Stomach (tissue), 9 donors: ENCODE data around the gene FGFRL1. TPM values are rescaled to one million over a fixed set of nuclear protein-coding genes. Genes with fewer than 3 reads are reported as not detected.

ENCODE experiments used
- DNase-seq, 2 donors: peaks; one replicate each; pipeline versions ENCODE4 v3.0.0 to v3.0.0-alpha.2; 2013 to 2019
- H3K27ac ChIP-seq, 5 donors: fragments of 200-600 bp in 4 of 5; sonication (generic) in 4 of 5; one replicate each; pipeline ENCODE4 v1.5.1; 2013 to 2019; ENCODE audit warnings: mild to moderate bottlenecking in 1 of 5, moderate library complexity in 1 of 5
- H3K27me3 ChIP-seq, 3 donors: fragments of 200-600 bp; sonication (generic); one replicate each; pipeline ENCODE4 v1.5.1; 2017 to 2019; ENCODE audit warnings: mixed run types in 1 of 3
- H3K36me3 ChIP-seq, 4 donors: fragments of 200-600 bp; sonication (generic); 1 replicate in 3 of 4; 2 replicates in 1 of 4; pipeline ENCODE4 v1.5.1; 2016 to 2019
- H3K4me1 ChIP-seq, 4 donors: fragments of 200-600 bp; sonication (generic); one replicate each; pipeline ENCODE4 v1.5.1; 2016 to 2019
- H3K4me3 ChIP-seq, 4 donors: fragments of 200-600 bp; sonication (generic) in 3 of 4; one replicate each; pipeline ENCODE4 v1.5.1; 2016 to 2019; ENCODE audit warnings: mild to moderate bottlenecking in 1 of 4
- H3K9me3 ChIP-seq, 4 donors: fragments of 200-600 bp; sonication (generic); one replicate each; pipeline ENCODE4 v1.5.1; 2016 to 2019
- CTCF ChIP-seq, 7 experiments: fragments of 450-650 bp in 4 of 7; fragments of 200-600 bp in 3 of 7; sonication (generic) in 3 of 7; IDR thresholded peaks; one replicate each; pipeline ENCODE4 v1.5.1; 2016 to 2019; ENCODE audit warnings: antibody characterized with exemption in 7 of 7, control low read depth in 2 of 7, mild to moderate bottlenecking in 1 of 7
- EP300 ChIP-seq: sonication (generic); formaldehyde crosslinking; IDR thresholded peaks from one replicate; pipeline ENCODE4 v1.6.1; 2017; ENCODE audit warnings: antibody characterized with exemption
- POLR2A ChIP-seq, 4 donors: fragments of 450-650 bp; IDR thresholded peaks; one replicate each; pipeline ENCODE4 v1.6.1; 2016; ENCODE audit warnings: antibody characterized with exemption in 4 of 4, control low read depth in 2 of 4, mild to moderate bottlenecking in 1 of 4, moderate library complexity in 1 of 4
- POLR2AphosphoS5 ChIP-seq, 3 donors: sonication (generic); formaldehyde crosslinking; IDR thresholded peaks; one replicate each; pipeline ENCODE4 v1.6.1; 2016; ENCODE audit warnings: antibody characterized with exemption in 3 of 3
- WGBS, 5 donors: extraction: QIAGEN DNeasy Blood & Tissue Kit in 3 of 5; methylation state at CpG; one replicate each; pipeline versions ENCODE4 v1.1.5 to v1.1.7; 2013 to 2018; 5-methylcytosine and 5-hydroxymethylcytosine counted together
- intact Hi-C: fragments of 100-400 bp; cut with DNase I; formaldehyde crosslinking; loops from one replicate; pipeline ENCODE4 v1.15.1; 2023; ENCODE audit warnings: low total_unique reads
- polyA plus RNA-seq, 3 donors: library from polyadenylated mRNA; stranded (reverse); fragments of 200-250 nt; gene quantifications; one replicate each; pipeline ENCODE4 v1.2.3, GENCODE V29; 2013
- total RNA-seq, 5 donors: library from RNA; depleted of rRNA; stranded (reverse); fragments of >200 nt; gene quantifications; one replicate each; pipeline versions ENCODE4 v1.1.0 to v1.2.3, GENCODE V29; 2014 to 2016
- donor health status: healthy with polysubstance abuse.
- donor health status: Bipolar disorder and iron deficiency.
- donor health status: healthy.

FGFRL1 gene
- total and polyA plus RNA-seq, 8 donors = 3.5 to 42.7 (median 9.8) TPM

- H3K27me3 ChIP-seq = peaks cover 8 to 66% (median 8%) of the 10 kb centered on the region in 3 donors
- H3K36me3 ChIP-seq = no peaks in the 10 kb centered on the region
- H3K4me3 ChIP-seq = no peak overlapping the region
- no peak overlapping the region for H3K27ac ChIP-seq
- intact Hi-C loops = no loop called here
- no peak for TF ChIP-seq POLR2A (IDR thresholded peaks at IDR 0.05)
- TF ChIP-seq POLR2AphosphoS5 (IDR thresholded peaks at IDR 0.05) = no peak
- TF ChIP-seq CTCF (IDR thresholded peaks at IDR 0.05) = no peak
- TF ChIP-seq EP300 = no peak
- no peak for DNase-seq
- no peaks in the 10 kb centered on the region for H3K9me3 ChIP-seq
- H3K4me1 ChIP-seq = peaks cover 0 to 33% (median 14%) of the 10 kb centered on the region in 4 donors
- WGBS, 5 donors = 55 to 84% (median 70%) methylated on average over 7 to 10 of the region's 10 CpGs
Measured at GRCh38 chr4:1060121-1060520, 48.7 kb downstream of the FGFRL1 start.

DNA sequence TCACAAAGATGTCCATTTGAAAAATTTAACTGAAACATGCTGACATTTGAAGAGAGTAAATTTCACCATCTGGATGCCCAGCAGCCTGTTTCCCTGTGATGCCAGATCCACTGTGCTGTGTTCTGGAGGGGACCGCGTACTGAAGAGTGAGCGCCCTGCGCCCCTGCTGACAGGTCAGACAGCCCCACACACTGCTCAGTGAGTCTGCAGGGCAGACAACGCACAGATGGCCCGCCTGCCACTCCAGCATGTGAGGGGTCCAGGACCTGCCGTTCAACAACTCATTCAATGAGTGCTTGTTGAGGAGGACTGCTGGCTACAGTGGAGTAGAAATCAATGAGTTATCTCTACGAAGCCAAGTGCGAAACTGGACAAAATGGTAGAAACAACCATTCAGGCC lies 49.2 kb downstream of the FGFRL1 start:
- Histone ChIP-seq H3K9me3 (no peaks in the 10 kb centered on the region), H3K27ac (no peak overlapping the region), H3K36me3 (no peaks in the 10 kb centered on the region), H3K4me1 (peaks cover 0 to 28% (median 12%) of the 10 kb centered on the region in 4 donors), H3K4me3 (no peak overlapping the region), H3K27me3 (peaks cover 3 to 65% (median 6%) of the 10 kb centered on the region in 3 donors)
- TF ChIP-seq CTCF (IDR thresholded peaks at IDR 0.05) (no peak), POLR2A (IDR thresholded peaks at IDR 0.05) (no peak), EP300 (no peak), POLR2AphosphoS5 (IDR thresholded peaks at IDR 0.05) (no peak)
- intact Hi-C loops = no loop called here
- DNase-seq = no peak
- WGBS, 5 donors = 82 to 97% (median 93%) methylated on average over 7 to 9 of the region's 9 CpGs

DNA sequence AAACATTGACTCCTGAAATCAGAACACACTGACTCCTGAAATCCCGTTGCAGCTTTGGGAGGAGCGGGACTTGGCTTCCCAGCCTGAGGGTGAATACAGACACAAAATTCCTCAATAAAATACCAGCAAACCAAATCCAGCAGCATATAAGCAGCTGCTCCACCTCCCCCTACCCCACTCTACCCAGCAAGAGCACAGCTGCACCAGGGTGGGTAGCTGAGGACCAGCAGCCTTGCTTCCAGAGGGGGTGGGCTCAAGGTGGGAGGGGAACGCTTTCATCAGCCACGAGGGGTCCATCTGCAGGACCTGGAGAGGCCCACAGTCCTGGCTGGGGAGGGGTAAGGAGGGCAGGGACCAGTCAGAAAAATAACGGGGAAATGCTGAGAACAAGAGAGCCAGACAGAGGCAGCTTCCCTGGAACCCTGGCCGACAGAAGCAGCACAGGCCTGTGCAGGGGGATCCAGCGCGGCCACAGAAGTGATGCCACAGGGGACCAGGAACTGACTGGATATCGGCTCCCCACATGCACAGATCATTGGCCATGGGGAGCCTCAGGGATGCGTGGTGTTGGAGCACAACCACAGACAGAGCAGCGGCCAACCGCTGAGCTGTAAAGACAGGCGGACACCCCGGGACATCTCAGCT lies 49.8 kb downstream of the FGFRL1 start:
- TF ChIP-seq EP300 (no peak), CTCF (IDR thresholded peaks at IDR 0.05) (no peak), POLR2A (IDR thresholded peaks at IDR 0.05) (no peak), POLR2AphosphoS5 (IDR thresholded peaks at IDR 0.05) (no peak)
- no peak for DNase-seq
- WGBS, 5 donors = 84 to 88% (median 86%) methylated on average over 14 of the region's 14 CpGs

GRCh38 chr4:1061760-1062159 lies 50.3 kb downstream of the FGFRL1 start:
- Histone ChIP-seq H3K27me3 (peaks cover 0 to 65% (median 0%) of the 10 kb centered on the region in 3 donors), H3K4me1 (peaks cover 0 to 21% (median 10%) of the 10 kb centered on the region in 4 donors), H3K4me3 (no peak overlapping the region), H3K27ac (no peak overlapping the region), H3K36me3 (no peaks in the 10 kb centered on the region), H3K9me3 (no peaks in the 10 kb centered on the region)
- intact Hi-C loops = no loop called here
- WGBS, 5 donors = 84 to 95% (median 92%) methylated on average over 6 of the region's 6 CpGs
- TF ChIP-seq POLR2AphosphoS5 (IDR thresholded peaks at IDR 0.05) = no peak
- no peak for DNase-seq

More for the DNA sequence above, 49.8 kb downstream of the FGFRL1 start:
- H3K4me3 ChIP-seq = no peak overlapping the region
- peaks cover 0 to 22% (median 10%) of the 10 kb centered on the region in 4 donors for H3K4me1 ChIP-seq
- H3K27ac ChIP-seq = no peak overlapping the region
- H3K36me3 ChIP-seq = no peaks in the 10 kb centered on the region
- H3K9me3 ChIP-seq = no peaks in the 10 kb centered on the region
- peaks cover 0 to 65% (median under 1%) of the 10 kb centered on the region in 3 donors for H3K27me3 ChIP-seq
- intact Hi-C loops = no loop called here

DNA sequence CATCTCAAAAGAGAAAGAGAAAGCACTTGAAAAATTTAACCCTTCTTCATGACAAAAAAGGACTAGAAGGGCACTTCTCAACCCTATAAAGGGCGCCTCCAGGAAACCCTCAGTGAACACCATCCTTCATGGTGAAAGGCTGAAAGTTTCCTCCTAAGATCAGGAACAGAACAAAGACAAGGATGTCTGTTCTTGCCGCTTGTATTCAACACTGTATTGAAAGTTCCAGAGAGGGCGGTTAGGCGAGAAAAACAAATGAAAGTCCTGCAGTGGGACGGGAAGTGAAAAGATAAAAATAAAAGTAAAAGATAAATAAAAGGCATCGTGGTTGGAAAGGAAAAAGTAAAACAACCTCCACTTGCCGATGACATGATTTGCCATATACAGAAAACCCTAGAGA lies 51.0 kb downstream of the FGFRL1 start:
- intact Hi-C loops = no loop called here
- Histone ChIP-seq H3K4me3 (no peak overlapping the region), H3K4me1 (peaks cover 0 to 18% (median 8%) of the 10 kb centered on the region in 4 donors), H3K27me3 (peaks cover 0 to 62% (median 0%) of the 10 kb centered on the region in 3 donors), H3K27ac (peak overlapping the region in 1 of 5 donors; percentile 1), H3K9me3 (no peaks in the 10 kb centered on the region), H3K36me3 (no peaks in the 10 kb centered on the region)
- no peak for TF ChIP-seq CTCF (IDR thresholded peaks at IDR 0.05)
- no peak for TF ChIP-seq POLR2AphosphoS5 (IDR thresholded peaks at IDR 0.05)
- TF ChIP-seq POLR2A (IDR thresholded peaks at IDR 0.05) = no peak
- TF ChIP-seq EP300 = no peak
- no peak for DNase-seq
- 12 to 34% (median 27%) methylated on average over 6 to 7 of the region's 7 CpGs for WGBS, 5 donors
